SU-DHL-6 (cell line): ENCODE measurements around the gene RAP1B.

Source experiments
- EZH2phosphoT487 ChIP-seq: fragments of 200-600 bp; sonication (generic), shearing (Covaris generic); conservative IDR thresholded peaks from 2 replicates; pipeline ENCODE4 v1.6.1; 2018; ENCODE audit warnings: mild to moderate bottlenecking, antibody characterized with exemption, low read length, moderate library complexity, mixed read lengths
- TF ChIP-seq, protein P1 (sequence below): fragments of 200-600 bp; sonication (generic); IDR thresholded peaks from one replicate; pipeline ENCODE4 v1.5.1; 2017; ENCODE audit warnings: antibody characterized with exemption, mild to moderate bottlenecking, low read length, moderate library complexity; ENCODE audit not compliant: insufficient read depth, poor library complexity, severe bottlenecking

DNA sequence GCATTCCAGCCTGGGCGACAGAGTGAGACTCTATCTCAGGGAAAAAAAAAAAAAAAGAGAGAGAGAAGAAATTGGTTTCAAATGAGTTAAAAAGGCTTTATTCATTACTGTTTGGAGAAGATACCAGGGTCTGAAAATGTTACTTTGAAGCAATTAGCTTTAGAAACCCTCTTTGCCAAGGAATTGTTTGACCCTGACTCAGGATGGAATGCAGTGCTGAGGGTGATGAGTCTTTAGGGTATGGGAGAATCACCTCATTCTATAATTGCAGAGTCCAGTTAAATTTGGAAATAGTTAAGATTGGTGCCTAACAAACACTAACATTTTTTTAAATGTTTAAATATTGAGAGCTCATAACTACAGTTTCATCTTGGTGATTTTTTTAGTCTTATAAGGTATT lies 13.3 kb downstream of the RAP1B start:
- TF ChIP-seq, protein P1, sequence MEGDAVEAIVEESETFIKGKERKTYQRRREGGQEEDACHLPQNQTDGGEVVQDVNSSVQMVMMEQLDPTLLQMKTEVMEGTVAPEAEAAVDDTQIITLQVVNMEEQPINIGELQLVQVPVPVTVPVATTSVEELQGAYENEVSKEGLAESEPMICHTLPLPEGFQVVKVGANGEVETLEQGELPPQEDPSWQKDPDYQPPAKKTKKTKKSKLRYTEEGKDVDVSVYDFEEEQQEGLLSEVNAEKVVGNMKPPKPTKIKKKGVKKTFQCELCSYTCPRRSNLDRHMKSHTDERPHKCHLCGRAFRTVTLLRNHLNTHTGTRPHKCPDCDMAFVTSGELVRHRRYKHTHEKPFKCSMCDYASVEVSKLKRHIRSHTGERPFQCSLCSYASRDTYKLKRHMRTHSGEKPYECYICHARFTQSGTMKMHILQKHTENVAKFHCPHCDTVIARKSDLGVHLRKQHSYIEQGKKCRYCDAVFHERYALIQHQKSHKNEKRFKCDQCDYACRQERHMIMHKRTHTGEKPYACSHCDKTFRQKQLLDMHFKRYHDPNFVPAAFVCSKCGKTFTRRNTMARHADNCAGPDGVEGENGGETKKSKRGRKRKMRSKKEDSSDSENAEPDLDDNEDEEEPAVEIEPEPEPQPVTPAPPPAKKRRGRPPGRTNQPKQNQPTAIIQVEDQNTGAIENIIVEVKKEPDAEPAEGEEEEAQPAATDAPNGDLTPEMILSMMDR, result no peak
- TF ChIP-seq EZH2phosphoT487, result no peak
